Esophagus squamous epithelium (tissue), 5 donors: ENCODE data around the gene NDUFA13. TPM values are rescaled to one million over a fixed set of nuclear protein-coding genes. Genes with fewer than 3 reads are reported as not detected.

ENCODE experiments used
- DNase-seq: peaks from one replicate; lab custom pipeline; 2025; lab: John Stamatoyannopoulos, UW
- H3K27ac ChIP-seq, 4 donors: fragments of 200-600 bp; sonication (generic); one replicate each; pipeline ENCODE4 v1.5.1; 2016 to 2019; ENCODE audit warnings: mild to moderate bottlenecking in 1 of 4
- H3K27me3 ChIP-seq, 4 donors: fragments of 200-600 bp; sonication (generic); 1 replicate in 3 of 4; 2 replicates in 1 of 4; pipeline versions ENCODE4 v1.5.1 to v1.6.0; 2017 to 2021; ENCODE audit warnings: antibody characterized with exemption in 1 of 4
- H3K36me3 ChIP-seq, 3 donors: fragments of 200-600 bp; sonication (generic); one replicate each; pipeline ENCODE4 v1.5.1; 2016 to 2019
- H3K4me1 ChIP-seq, 3 donors: fragments of 200-600 bp; sonication (generic); one replicate each; pipeline ENCODE4 v1.5.1; 2017 to 2019
- H3K4me3 ChIP-seq, 4 donors: fragments of 200-600 bp; sonication (generic); 1 replicate in 3 of 4; 2 replicates in 1 of 4; pipeline ENCODE4 v1.5.1; 2016 to 2019; ENCODE audit warnings: mild to moderate bottlenecking in 2 of 4, moderate library complexity in 1 of 4
- H3K9me3 ChIP-seq, 3 donors: fragments of 200-600 bp; sonication (generic); one replicate each; pipeline ENCODE4 v1.5.1; 2016 to 2019
- CTCF ChIP-seq, 6 experiments: fragments of 450-650 bp in 4 of 6; fragments of 200-600 bp in 2 of 6; sonication (generic) in 2 of 6; IDR thresholded peaks; one replicate each; pipeline ENCODE4 v1.5.1; 2016 to 2019; ENCODE audit warnings: antibody characterized with exemption in 6 of 6, mild to moderate bottlenecking in 4 of 6, moderate library complexity in 4 of 6
- POLR2A ChIP-seq, 4 donors: fragments of 450-650 bp; IDR thresholded peaks; one replicate each; pipeline ENCODE4 v1.6.1; 2017; ENCODE audit warnings: antibody characterized with exemption in 4 of 4, mild to moderate bottlenecking in 4 of 4, moderate library complexity in 3 of 4
- WGBS, 2 donors: methylation state at CpG; one replicate each; pipeline ENCODE4 v1.1.5; 2018; 5-methylcytosine and 5-hydroxymethylcytosine counted together
- intact Hi-C: fragments of 100-400 bp; cut with DNase I; formaldehyde crosslinking; loops from one replicate; pipeline ENCODE4 v1.15.0; 2022
- total RNA-seq, 4 donors: library from RNA; depleted of rRNA; stranded (reverse); fragments of >200 nt; gene quantifications; one replicate each; pipeline ENCODE4 v1.1.0, GENCODE V29; 2016
- donor health status: DM: yes; HTN: yes; CAD: no.

Gene NDUFA13
- total RNA-seq, 4 donors from 2014 or later: 44.6 to 88.7 (median 56.0) TPM

- H3K36me3 ChIP-seq: peaks cover 0 to 58% (median 0%) of the 10 kb centered on the region in 3 donors
- DNase-seq: no peak
- 82 to 90% methylated on average over 9 of the region's 19 CpGs for WGBS, 2 donors
- intact Hi-C loops: no loop called here
- no peaks in the 10 kb centered on the region for H3K9me3 ChIP-seq
- TF ChIP-seq POLR2A (IDR thresholded peaks at IDR 0.05) (no peak), CTCF (IDR thresholded peaks at IDR 0.05) (no peak)
- peaks cover 15 to 39% (median 17%) of the 10 kb centered on the region in 3 donors for H3K4me1 ChIP-seq
- no peak overlapping the region for H3K4me3 ChIP-seq
- no peak overlapping the region for H3K27ac ChIP-seq
- no peaks in the 10 kb centered on the region for H3K27me3 ChIP-seq
Measured at GRCh38 chr19:19482809-19483596, 33.0 kb upstream of the NDUFA13 start.

GRCh38 chr19:19485161-19485997 lies 30.6 kb upstream of the NDUFA13 start:
- intact Hi-C loops: no loop called here

GRCh38 chr19:19485998-19486290 lies 30.1 kb upstream of the NDUFA13 start:
- Histone ChIP-seq H3K9me3 (no peaks in the 10 kb centered on the region), H3K27ac (no peak overlapping the region), H3K36me3 (peaks cover 0 to 41% (median 0%) of the 10 kb centered on the region in 3 donors), H3K4me1 (peaks cover 37 to 65% (median 43%) of the 10 kb centered on the region in 3 donors), H3K27me3 (no peaks in the 10 kb centered on the region), H3K4me3 (no peak overlapping the region)
- no peak for TF ChIP-seq POLR2A (IDR thresholded peaks at IDR 0.05)
- no peak for TF ChIP-seq CTCF (IDR thresholded peaks at IDR 0.05)
- 97% methylated on average over 3 of the region's 5 CpGs; no CpG with 5 or more reads in 1 of the 2 donors for WGBS, 2 donors
- intact Hi-C loops: no loop called here
- DNase-seq: no peak

More at GRCh38 chr19:19485161-19485997, 30.6 kb upstream of the NDUFA13 start:
- no peak overlapping the region for H3K27ac ChIP-seq
- H3K4me3 ChIP-seq: no peak overlapping the region
- peaks cover 0 to 47% (median 0%) of the 10 kb centered on the region in 3 donors for H3K36me3 ChIP-seq
- no peak for TF ChIP-seq POLR2A (IDR thresholded peaks at IDR 0.05)
- no peak for TF ChIP-seq CTCF (IDR thresholded peaks at IDR 0.05)
- no peaks in the 10 kb centered on the region for H3K27me3 ChIP-seq
- no peaks in the 10 kb centered on the region for H3K9me3 ChIP-seq
- WGBS, 2 donors: 20 to 77% methylated on average over 2 to 10 of the region's 15 CpGs
- DNase-seq: no peak
- H3K4me1 ChIP-seq: peaks cover 37 to 59% (median 39%) of the 10 kb centered on the region in 3 donors

GRCh38 chr19:19486343-19487076 lies 29.5 kb upstream of the NDUFA13 start:
- H3K27ac ChIP-seq: peak overlapping the region in 3 of 4 donors; percentile 9 to 31 (median 22)
- WGBS, 2 donors: 72 to 100% methylated on average over 1 to 4 of the region's 15 CpGs

More at GRCh38 chr19:19486343-19487076, 29.5 kb upstream of the NDUFA13 start:
- H3K36me3 ChIP-seq: peaks cover 0 to 37% (median 0%) of the 10 kb centered on the region in 3 donors
- H3K9me3 ChIP-seq: no peaks in the 10 kb centered on the region
- no peak for TF ChIP-seq POLR2A (IDR thresholded peaks at IDR 0.05)
- TF ChIP-seq CTCF (IDR thresholded peaks at IDR 0.05): no peak
- no peaks in the 10 kb centered on the region for H3K27me3 ChIP-seq
- DNase-seq: no peak
- H3K4me1 ChIP-seq: peaks cover 37 to 65% (median 43%) of the 10 kb centered on the region in 3 donors
- intact Hi-C loops: no loop called here
- no peak overlapping the region for H3K4me3 ChIP-seq
